SHP77 (cell line): Measurements from ENCODE around the gene YPEL4.

Experiments
- DNase-seq, 2 experiments: peaks; one replicate each; lab custom pipeline; 2025; lab: John Stamatoyannopoulos, UW

YPEL4 gene

DNA sequence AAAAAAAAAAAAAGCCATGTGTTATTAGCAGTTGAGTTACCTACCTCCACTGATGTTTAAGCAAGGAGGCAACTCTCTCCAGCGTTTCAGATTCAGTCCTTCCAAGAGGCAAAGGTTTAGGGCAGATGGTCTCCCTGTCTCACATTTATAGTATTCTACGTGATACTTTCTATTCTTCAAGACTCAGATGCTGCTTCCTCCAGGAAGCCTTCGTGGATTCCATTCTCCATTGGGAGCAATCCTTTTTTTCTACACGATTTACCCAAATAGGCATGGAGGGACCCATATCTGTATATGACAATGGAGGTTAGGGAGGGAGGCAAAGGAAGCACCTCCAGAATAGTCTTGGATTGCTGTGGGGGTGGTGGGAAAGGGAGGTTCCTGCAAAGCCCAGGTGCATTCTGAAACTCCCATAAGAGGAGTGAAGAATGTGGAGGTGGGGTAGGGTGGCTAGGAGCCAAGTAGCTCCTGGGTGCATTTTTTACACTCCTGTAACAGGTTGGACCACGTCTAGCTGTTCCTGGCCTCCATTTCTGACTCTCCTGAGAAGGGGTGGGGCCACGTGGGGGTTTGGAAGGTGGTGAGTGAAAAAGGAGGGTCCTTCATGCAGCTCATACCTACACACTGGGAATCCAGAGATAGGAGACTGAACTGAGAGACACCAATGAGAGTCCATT is 16.2 kb downstream of the YPEL4 start:
- DNase-seq = no peak

DNA sequence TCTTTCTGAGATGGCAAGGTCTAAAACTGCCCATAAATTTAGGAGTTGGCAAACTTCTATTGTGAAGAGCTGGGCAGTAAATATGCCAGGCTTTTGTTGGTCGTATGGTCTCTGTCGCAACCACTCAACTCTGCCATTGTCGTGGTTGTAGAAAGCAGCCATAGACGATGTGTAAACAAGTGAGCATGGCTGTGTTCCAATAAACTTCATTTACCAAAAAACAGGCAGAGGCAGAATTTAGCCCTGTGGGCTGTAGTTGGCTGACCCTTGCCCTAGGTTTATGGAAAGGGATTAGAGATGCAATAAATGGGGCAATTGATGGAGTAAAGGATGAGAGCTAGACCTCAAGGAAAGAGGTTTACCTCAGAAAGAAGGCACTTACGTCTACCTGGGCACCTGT is 17.6 kb downstream of the YPEL4 start:
- no peak for DNase-seq

DNA sequence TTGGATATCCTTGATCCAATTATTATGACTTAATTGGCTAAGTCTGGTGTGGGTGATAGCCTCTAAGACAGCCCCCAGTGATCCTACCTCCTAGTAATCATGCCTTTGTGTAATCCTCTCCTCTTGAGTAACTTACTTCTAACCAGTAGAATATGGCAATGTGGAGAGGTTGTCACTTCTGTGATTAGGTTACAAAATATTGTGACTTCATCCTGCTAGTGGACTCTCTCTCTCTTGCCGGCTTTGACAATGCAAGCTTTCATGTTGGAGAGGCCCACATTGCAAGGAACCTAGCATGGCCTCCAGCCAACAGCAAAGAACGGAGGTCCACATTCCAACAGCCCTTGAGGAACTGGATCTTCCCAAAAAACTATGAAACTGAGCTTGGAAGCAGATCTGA is 19.5 kb downstream of the YPEL4 start:
- no peak for DNase-seq

DNA sequence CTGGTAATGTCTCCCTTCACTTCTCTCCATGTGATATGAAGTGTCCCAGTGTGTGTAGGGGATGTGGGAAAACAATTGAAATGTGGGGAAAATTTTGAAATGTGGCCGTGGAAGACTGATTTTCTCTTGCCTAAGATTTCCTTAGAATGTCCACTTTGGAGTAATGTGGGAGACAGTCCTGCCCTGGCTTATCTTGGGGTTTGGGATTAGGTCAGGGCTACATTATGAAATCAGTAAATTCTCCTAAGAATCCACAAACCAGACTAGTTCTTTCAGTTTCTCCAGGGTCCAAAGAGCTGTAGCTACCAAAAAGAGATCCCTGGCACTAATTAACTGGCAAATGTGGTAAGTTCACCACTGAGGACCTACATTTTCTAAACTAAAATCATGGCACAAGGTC is 22.8 kb downstream of the YPEL4 start:
- no peak for DNase-seq

DNA sequence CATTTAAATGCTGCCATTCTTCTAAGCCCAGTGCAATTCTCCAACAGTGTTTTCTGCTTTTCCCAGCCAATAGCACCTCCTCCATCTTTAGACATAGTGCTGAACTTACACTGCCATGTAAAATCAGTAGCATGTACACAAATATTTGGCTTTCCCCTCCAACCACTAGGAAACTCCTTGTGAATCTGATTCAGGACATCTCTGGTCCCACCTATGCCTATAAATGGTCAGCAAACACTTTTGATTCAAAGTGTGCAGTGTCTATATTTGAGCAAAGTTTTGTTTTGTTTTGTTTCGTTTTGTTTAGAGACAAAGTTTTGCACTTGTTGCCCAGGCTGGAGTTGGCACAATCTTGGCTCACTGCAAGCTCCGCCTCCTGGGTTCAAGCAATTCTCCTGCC is 24.8 kb downstream of the YPEL4 start:
- no peak for DNase-seq

DNA sequence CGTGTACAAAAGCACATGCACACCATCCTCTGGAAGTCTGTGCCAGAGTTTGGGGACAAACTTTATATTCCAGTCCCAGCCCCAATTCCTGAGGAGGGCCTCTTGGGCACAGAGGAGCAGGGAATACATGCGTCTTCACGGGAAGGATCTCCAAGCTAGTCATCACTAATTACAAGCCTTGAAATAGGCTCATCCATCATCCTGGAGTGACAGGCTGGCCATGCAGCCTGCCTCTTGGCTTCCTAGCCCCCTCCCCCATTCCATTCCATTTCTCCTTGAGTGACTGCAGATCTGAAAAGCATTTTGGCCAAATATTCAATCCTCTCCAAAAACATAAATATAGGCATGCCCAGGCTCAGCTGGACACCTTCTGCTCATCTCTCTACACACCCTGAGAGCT is 27.4 kb downstream of the YPEL4 start:
- DNase-seq = no peak

DNA sequence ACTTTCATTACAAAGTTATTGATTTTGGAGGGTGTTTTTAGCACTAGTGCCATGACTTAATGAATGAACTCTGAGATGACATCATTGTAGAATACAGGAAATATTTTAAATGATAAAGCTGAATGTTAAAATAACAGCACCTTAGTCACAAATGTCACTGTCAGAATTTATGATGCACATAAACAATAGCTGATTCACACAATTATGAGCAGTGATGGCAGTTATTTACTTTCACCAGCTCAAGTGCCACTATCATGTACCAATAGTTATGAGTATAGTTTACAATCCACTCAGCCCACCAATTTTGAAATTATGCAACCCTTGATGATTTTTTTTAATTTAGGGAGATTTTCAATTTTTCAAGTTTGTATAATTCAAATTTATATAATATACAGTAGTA is 29.2 kb downstream of the YPEL4 start:
- no peak for DNase-seq

DNA sequence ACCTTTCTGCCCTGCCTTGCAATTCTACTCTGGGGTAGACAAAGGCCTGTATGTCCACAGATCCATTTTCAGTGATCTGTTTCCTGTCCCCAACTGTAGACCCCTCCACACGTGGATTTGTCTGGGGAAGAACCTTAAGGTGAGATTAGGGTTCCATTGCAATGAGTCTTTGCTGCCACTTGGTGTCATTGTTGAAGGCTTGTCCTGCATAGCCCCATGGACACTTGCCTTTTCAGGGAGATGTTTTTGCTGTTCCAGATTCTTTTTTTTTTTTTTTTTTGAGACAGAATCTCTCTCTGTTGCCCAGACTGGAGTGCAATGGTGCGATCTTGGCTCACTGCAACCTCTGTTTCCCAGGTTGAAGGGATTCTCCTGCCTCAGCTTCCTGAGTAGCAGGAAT is 30.4 kb downstream of the YPEL4 start:
- no peak for DNase-seq

DNA sequence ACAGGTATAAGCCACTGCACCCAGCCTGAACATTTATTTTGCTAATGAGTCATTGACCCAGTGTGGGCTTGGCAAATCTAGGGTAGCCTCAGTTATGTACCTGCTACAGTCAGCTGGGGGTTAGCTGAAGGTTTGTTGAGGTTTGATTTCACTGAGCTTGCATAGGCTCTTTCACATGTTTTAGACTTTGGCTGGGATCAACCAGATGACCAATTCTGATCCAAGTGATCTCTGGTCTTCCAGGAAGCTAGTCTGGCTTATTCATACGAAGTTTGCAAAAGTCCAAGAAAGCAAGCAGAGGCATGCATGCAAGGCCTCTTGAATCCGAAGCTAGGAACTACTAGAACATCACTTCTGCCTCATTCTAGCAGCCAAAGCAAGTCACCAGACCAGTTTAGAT is 31.3 kb downstream of the YPEL4 start:
- DNase-seq = no peak

DNA sequence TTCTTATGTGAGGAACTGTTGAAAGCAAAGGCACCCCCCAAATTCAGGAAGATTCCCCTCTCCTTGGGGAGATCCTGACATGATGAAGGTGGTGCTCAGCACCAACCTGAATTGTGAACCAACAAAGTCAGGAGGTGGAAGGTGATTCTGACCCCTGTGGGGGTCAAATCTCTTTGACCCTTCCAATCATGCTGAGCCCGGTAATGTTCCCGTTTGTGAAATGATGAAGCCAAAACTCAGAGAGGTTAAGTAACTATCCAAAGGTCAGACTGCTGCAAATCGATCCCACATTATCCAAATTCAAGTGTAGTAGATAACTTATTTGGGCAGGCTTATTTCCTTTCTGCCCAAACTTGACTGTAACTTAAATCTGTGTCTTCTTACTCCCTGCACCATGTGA is 33.1 kb downstream of the YPEL4 start:
- DNase-seq = no peak

DNA sequence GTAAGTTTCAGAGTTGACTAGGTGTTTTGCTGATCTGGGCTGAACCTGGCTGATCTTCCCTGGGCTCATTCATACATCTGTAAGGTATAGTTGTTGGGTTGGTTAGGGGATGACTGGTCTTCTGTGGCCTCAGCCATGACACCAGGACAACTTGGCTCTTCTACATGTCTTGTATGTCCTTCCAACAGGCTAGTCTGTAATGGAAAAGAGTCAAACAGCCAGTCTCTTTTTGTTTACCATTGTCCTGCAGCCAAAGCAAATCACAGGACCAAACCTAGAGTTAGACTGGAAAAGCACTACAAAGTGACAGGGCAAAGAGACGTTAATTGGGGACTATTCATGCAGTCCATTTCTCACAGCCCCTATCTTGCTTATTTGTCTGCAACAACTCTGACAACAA is 34.4 kb downstream of the YPEL4 start:
- DNase-seq = no peak

DNA sequence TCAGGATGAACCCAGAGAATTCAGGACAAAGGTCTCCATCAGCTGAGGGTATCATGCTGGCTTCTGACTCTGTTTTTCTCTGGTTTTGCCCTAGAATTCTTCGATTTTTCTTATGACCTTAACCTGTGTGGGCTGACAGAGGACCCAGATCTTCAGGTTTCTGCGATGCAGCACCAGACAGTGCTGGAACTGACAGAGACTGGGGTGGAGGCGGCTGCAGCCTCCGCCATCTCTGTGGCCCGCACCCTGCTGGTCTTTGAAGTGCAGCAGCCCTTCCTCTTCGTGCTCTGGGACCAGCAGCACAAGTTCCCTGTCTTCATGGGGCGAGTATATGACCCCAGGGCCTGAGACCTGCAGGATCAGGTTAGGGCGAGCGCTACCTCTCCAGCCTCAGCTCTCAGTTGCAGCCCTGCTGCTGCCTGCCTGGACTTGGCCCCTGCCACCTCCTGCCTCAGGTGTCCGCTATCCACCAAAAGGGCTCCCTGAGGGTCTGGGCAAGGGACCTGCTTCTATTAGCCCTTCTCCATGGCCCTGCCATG is 35.4 kb downstream of the YPEL4 start:
- no peak for DNase-seq

DNA sequence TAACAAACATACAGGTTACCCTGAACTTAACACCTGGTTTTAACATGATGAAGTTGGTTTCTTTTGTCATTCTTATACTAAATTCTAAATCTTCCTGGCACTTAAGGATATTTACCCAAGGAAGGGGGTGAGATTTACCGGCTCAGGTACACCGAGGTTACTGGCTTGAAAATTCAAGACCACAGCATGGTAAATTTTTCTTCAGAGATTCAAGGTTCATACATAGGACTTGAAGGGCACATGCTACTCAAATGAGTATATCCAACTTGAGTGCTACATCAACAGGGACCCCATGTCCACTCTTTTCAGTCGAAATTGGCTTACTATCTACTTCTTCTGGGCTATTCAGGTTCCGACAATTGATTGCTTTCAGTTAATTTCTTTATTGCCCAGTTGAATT is 39.5 kb downstream of the YPEL4 start:
- DNase-seq = no peak

DNA sequence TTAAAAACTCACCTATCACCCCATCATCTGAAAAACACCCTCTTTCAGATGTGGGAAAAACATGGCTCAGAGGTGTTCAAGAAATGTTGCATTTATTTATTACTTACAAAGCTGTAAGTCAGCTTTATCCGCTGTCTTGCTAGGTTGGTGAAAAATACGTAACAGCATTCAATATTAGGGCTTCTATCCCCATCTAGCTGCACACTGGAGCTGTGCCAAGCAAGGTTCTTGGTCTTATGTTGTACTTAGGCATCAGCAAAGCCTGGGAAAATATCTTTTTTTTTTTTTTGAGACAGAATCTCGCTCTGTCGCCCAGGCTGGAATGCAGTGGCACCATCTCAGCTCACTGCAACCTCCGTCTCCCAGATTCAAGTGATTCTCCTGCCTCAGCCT is 44.7 kb downstream of the YPEL4 start:
- DNase-seq = no peak

DNA sequence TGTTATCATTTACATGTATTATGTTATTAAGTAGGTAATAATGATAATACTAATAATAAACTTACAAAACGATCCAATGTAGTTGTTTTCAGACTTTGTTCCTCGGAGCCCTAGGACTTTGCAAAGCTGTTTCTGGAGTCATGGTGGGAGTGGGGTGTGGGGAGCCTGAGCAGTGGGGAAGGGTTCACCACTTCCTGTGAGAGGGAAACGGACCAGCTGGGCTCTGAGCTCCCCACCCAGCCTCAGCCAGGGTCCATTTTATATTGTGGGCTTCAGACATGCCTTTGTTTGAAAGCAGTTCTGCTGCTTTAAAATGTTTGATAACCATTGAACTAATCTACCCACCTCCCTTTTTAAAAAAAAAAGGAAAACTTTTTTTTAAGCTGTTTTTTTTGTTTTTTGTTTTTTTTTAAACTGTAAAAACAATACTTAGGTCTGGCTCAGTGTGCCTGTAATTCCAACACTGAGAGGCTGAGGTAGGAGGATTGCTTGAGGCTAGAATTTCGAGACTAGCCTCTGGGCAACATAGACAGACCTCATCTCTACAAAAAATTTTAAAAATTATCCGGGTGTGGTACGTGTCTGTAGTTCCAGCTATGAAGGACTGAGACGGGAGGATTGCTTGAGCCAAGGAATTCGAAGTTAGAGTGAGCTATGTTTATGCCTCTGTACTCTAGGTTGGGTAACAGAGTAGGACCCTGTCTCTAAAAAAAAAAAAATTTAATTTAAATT is 45.2 kb downstream of the YPEL4 start:
- DNase-seq = no peak

DNA sequence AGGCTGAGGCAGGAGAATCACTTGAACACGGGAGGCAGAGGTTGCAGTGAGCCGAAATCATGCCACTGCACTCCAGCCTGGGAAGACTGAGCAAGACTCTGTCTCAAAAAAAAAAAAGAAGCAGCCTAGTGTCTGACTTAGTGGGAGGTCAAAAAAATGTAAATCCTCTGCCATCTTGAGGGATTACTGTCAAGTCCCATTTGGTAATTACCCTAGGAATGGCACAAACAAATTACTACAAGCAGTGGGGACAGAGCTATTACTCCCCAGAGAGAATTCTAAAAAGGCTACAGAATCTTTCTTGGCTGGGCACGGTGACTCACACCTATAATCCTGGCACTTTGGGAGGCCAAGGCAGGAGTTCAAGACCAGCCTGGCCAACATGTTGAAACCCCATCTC is 48.4 kb downstream of the YPEL4 start:
- no peak for DNase-seq

DNA sequence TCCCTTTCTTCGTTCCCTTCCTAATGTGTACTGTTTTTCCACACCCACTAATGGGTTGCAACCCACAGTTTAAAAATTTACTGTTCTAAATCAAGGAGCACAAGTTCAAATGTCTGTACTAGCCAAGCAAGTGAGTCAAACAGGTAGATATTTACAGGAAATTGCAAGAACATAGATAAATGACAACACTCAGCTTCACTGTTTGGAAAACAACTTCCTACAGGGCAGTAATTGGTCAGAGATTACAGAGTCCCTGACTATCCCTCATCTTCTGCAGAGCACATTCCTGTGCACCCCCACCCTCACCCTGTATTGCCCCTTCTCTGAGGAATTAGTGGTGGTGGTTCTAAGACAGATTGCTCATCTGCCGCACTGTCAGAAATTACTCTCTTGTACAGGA is 50.3 kb downstream of the YPEL4 start:
- DNase-seq = no peak

DNA sequence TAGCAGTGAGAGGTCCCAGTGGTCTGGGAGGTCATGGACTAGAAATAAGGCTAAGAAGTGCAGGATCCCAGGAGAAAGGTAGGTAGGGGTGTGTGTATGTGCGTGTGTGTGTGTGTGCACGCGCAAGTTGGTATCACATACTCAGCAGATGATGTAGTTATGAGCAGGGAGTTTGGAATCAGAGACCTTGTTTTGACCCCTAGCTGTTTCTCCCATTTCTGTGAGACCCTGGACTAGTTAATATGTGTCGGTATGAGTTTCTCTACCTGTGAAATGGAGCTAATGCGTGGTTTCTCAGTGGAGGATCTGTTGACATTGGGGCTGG is 50.9 kb downstream of the YPEL4 start:
- no peak for DNase-seq

DNA sequence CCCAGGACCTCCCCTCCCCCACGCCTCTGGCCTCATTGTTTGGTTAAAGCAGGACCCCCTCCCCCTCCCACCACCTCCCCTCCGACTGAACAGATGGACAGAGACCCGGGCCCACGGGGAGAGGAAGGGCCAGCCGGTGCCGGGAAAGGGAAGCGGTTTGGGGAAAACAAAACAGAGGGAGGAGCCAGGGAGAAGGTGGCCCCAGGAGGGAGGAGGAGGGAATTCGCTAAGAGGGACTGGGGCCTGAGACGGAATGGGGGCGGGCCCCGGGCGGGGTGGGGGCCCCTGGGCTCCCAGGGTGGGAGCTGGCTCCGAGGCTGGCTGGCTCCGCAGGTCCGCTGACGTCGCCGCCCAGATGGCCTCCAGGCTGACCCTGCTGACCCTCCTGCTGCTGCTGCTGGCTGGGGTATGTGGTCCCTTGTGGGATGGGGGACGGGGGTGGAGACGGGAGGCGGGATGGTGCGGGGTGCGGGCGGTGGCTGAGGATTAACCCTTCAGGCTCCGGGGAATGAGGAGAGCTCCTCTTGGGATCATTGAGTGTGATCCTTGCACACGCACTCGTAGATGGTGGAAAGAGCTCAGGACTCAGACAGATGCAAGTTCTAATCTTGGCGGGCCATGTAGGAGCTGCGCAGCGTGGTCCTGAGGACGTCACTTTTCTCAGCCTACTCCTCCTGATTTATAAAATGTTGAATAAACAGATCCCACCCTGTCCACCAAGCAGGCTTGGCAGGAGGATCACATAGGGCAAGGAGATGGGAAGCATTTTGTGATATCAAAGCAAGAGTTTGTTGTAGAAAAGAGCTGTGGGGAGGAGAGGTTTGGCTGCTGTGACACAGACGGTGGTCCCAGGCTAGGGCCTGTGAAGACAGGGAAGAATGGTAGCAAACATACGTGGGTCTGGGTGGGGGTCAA is 51.5 kb downstream of the YPEL4 start:
- no peak for DNase-seq

DNA sequence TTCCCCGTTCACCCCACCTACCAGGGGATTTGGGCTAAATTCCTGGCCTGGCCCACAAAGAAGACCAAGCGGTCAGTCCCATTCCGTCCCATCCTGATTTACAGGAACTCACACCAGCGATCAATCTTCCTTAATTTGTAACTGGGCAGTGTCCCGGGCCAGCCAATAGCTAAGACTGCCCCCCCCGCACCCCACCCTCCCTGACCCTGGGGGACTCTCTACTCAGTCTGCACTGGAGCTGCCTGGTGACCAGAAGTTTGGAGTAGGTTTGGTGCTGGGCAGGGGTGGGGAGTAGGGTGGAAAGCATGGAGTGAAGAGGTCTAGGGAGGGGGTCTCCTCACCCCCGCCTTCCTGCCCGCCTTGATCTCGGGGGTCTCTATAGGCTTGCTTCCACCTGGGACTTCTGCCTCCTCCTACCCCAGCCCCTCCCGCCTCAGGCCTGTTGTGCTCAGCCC is 52.2 kb downstream of the YPEL4 start, which contains the start of gene SERPING1:
SERPING1 (plus strand) TSS at position 225 of the 455 bp plus-strand sequence. CDS start 586 bp downstream, outside the sequence.
- DNase-seq = no peak

DNA sequence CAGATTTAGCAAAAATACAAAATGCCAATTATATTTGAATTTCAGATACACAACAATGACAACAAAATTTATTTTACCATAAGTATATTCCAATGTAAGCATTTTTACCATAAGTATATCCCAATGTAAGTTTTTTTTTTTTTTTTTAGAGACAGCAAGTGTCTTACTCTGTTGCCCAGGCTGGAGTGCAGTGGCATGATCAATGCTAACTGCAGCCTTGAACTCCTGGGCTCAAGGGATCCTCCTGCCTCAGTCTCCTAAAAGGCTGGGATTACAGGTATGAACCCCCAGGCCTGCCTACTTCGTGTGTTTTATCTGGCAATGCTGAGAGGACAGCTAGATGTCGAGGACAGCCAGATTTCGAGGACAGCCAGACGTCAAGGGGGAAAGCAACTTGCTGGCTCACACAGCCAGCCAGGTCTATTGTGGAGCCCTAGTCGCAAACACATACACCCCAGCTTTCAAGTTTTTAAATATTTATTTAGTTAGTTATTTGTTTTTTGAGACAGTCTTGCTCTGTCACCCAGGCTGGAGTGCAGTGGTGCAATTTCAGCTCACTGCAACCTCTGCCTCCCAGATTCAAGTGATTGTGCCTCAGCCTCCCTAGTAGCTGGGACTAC is 53.3 kb downstream of the YPEL4 start:
- DNase-seq = no peak
